HG03432 (cell line): ENCODE measurements around the gene MYO5A.
"Not testable (repeated sequence)": the region's sequence is repeated elsewhere in the genome, so short reads cannot be mapped to it uniquely, and the experiment has no call there.

Experiments used
- ATAC-seq: cut with Tn5 transposase; IDR thresholded peaks from one replicate; pipeline ENCODE4 v1.9.1; 2021; ENCODE audit warnings: mild to moderate bottlenecking, moderate library complexity; ENCODE audit not compliant: unreplicated experiment

The MYO5A gene

DNA sequence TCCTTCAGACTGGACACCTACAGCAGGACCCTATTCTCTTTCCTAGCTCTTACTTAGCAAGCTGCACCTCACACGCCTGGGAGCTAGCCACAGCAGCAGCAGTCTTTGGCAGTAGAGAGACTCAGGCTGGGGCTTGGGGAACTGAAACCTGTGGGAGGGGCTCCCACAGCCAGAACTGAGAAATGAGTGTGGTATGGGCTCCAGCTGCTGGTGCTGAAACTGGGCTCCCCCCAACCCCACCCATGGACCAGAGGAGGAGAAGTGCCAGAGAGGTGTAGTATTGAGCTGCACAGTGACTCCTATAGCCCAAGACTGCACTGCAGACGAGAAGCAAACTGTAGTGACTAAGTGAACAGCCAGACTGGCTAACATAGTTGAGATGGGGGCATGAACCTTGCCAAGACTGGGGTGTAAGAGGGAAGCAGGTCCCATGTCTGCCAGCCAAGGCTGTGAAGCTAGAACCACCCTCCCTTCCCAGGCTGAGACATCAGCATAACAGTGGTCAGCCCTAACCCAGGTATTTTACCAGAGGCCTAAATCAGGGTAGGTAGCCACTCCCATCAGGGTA, 62.5 kb downstream of the MYO5A start:
- ATAC-seq: peak; percentile 96

DNA sequence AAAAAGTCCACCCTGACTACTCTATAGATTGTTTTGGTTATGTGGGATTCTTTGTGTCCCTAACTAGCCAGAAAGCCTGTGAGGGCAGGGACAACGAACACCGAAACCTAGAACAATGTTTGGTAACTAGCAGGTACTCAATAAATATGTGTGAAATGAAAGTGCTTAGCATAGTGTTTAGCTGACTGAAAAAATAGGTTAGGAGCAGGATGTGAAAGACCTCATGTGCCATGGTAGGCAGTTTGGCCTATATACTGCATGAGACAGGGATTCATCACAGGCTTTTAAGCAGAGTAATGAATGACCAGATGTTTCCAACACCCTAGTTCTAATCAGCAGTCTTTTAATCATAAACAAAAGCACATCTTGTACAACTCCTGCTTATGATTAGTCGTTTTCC, 64.2 kb downstream of the MYO5A start:
- ATAC-seq: peak; percentile 57

DNA sequence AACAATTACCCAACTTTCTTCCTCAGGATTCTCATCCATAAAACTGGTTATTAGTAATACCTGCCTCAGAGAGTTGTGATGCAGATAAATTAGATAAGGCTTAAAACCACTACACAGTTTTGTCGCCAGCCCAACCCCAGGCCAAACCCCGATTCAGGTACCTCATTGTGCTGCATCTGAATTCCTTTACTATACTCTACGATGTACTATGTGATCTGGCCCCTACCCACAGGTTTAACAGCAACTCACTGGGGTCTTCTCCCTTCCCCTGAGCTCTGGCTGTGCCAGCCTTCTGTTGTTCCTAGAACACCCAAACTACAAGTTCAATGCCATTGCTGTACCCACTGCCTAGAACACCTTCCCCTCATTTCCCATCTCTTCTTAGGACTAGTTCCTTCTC, 64.6 kb downstream of the MYO5A start:
- ATAC-seq: no peak

DNA sequence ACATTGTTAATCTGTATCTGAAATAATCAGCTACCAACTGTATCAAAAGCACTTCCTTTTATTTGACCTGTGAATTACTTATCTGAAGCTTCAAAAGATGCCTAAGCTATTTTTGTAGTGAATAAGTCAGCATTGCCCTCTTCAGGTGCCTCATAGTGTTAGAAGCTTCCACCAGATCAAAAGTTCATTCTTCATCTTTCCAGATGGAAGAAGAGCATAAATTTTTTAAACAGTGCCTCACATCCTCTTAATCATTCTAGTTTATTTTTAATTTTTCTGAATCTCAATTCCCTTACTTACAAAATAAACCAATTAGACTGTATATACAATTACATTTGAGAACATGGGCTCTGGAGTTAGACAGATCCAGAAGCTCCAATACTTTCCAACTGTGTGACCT, 65.0 kb downstream of the MYO5A start:
- ATAC-seq: no peak

DNA sequence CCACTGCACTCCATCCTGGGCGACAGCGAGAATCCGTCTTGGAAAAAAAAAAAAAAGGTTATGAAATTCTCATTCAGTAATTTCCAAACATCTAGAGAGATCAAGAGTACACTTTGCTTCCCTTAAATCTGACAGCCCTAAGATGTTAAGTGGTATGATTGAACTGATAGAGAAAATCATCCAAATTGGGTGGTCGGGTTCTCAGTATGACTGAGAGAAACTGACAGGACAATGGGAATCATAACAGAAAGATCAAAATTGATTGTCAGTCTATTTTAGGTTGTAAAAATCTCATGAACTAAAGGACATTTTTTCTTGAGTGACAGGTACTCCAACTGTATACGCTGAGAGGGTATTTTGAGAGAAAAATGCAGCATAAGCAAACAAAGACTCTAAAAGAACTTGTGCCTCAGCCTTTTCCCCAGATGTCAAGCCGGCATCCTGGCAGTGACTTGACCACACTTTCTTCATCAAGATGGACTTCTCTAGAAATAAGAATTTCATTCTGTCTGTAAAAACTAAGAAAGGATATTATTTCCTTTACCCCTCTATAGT, 65.8 kb downstream of the MYO5A start:
- ATAC-seq: no peak

DNA sequence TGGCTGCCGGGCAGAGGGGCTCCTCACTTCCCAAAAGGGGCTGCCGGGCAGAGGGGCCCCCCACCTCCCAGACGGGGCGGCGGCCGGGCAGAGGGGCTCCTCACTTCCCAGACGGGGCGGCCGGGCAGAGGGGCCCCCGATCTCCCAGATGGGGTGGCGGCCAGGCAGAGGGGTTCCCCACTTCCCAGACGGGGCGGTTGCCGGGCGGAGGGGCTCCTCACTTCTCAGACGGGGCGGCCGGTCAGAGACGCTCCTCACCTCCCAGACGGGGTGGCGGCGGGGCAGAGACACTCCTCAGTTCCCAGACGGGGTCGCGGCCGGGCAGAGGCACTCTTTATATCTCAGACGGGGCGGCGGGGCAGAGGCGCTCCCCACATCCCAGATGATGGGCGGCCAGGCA, 69.0 kb downstream of the MYO5A start:
- ATAC-seq: not testable (repeated sequence)

DNA sequence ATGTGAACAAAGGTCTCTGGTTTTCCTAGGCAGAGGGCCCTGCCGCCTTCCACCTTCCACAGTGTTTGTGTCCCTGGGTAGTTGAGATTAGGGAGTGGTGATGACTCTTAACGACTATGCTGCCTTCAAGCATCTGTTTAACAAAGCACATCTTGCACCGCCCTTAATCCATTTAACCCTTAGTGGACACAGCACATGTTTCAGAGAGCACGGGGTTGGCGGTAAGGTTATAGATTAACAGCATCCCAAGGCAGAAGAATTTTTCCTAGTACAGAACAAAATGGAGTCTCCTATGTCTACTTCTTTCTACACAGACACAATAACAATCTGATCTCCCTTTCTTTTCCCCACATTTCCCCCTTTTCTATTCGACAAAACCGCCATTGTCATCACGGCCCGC, 69.4 kb downstream of the MYO5A start:
- ATAC-seq: not testable (repeated sequence)

DNA sequence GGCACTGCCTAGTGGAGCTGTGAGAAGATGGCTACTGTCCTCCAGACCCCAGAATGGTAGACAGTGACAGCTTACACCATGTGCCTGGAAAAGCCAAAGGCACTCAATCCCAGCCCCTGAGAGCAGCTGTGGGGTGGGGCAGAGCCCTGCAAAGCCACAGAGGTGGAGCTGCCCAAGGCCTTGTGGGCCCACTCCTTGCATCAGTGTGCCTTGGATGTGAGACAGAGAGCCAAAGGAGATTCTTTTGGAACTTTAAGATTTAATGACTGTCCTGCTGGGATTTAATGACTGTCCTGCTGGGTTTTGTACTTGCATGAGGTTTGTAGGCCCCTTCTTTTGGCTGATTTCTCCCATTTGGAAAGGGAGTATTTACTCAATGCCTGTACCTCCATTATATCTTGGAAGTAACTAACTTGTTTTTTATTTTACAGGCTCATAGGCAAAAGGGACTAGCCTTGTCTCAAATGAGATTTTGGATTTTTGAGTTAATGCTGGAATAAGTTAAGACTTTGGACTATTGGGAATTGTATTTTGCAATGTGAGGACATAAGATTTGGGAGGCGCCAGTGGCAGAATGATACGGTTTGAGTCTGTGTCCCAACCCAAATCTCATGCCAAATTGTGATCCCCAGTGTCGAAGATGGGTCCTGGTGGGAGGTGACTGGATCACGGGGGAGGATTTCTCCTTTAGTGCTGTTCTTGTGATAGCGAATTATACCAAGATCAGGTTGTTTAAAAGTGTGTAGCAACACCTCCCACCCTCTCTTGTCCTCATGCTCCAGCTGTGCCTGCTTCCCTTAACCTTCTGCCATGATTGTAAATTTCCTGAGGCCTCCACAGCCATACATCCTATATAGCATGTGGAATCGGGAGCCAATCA, 80.4 kb downstream of the MYO5A start:
- no peak for ATAC-seq

DNA sequence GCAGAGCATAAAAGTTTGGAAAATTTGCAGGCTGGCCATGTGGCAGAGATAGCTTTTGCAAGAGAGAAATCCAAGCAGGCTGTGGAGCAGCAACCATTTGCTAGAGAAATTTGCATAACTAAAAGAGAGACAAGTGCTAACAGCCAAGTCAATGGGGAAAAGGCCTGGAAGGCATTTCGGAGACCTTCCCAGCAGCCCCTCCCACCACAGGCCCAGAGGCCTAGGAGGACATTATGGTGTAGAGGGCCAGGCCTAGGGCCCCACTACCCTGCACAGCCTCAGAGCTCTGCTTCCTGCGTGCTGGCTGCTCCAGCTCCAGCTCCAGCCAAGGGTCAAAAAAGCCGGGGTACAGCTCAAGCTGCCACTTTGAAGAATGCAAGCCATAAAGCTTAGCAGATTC, 82.7 kb downstream of the MYO5A start:
- ATAC-seq: no peak

DNA sequence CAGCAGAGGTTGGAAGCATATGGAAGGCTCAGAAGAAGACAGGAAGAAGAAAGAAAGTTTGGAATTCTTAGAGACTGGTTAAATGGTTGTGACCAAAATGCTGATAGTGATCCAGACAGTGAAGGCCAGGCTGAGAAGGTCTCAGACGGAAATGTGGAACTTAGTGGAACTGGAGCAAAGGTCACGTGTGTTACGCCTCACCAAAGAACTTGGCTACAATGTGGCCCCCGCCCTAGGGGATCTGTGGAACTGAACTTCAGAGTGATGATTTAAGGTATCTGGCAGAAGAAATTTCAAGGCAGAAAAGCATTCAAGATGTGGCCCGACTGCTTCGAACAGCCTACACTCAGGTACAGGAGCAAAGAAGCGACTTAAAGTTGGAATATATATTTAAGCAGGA, 83.1 kb downstream of the MYO5A start:
- ATAC-seq: no peak

DNA sequence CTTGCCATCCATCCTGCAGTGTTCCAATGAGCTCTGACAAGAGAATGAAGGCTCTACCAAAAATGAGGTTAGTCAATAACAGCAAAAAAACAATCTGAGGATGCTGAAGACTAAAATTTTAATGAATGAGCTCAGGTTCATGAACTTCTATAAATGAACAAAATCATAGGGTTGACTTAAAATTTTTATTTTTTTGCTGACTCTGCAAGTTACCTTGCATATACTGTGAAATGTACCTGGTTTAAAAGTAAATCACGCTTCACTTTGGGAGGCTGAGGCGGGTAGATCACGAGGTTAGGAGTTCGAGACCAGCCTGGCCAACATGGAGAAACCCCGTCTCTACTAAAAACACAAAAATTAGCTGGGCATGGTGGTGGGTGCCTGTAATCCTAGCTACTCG, 85.5 kb downstream of the MYO5A start:
- not testable (repeated sequence) for ATAC-seq

DNA sequence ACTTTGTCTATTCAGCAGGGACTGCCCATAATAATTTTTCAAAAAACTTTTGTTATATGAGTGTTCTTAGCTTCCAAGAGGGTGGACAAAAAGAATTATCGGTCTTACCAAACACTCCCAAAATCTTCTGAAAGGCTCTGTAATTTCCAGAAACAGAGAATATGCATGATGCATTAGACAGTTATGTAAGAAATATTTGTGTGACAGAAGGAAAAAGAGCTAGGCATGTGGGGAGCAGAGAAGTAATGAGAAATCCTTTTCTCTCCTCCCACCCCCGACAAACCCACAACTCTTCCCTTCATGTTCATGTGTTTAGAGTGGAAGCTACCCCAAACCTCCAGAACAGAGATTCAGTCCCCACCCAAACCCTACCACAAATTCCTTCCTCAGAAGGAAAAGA, 86.8 kb downstream of the MYO5A start:
- ATAC-seq: no peak

DNA sequence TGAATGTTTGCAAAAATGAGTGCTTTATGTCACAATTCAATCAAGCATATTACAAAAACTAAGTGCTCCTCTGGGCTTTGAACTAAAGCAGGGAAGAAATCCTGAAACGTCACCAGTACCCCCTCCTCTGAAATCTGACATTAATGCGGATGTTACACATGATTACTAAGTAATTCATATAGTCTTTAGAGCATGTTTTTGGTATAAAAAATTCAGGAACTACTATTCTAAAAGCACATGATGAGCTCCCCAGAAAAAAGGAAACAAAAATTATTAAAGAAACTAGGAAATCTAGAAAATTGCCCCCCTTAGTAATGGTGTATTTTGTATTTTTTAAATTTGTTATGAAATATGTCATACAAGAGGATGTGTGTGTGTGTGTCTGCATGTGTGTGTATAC, 87.7 kb downstream of the MYO5A start:
- ATAC-seq: no peak

DNA sequence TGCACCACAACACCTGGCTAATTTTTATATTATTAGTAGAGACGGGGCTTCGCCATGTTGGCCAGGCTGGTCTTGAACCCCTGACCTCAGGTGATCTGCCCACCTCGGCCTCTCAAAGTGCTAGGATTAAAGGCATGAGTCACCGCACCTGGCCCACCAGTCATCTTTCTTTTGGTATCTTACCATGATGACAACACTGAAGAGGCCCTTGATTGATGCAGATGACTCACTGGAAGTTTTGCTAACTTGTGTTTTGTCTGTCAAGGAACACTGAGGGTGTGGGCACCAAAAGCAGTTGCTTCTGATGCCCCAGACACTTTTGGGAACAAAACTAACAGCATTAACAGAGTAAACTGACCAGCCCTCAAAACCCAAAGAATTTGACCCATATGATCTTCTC, 88.3 kb downstream of the MYO5A start:
- ATAC-seq: no peak

DNA sequence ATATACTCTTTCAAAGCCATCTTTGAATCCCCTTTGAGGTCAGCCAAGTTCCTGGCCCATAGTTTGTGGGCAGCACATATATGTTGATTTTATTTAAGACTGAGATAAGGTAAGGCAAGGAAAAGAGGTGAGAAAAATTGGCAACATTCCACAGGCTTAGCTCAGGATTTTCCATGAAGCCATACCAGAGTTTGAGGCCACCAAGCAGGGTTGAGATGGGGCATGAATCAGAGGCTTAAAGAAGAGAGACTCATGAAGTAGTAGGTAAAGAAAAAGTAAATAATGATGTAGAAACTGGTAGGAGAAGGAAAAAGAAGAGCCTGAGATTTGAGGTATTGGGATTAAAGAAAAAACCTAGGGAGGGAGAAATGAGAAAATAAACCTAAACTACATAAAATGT, 89.2 kb downstream of the MYO5A start:
- no peak for ATAC-seq

DNA sequence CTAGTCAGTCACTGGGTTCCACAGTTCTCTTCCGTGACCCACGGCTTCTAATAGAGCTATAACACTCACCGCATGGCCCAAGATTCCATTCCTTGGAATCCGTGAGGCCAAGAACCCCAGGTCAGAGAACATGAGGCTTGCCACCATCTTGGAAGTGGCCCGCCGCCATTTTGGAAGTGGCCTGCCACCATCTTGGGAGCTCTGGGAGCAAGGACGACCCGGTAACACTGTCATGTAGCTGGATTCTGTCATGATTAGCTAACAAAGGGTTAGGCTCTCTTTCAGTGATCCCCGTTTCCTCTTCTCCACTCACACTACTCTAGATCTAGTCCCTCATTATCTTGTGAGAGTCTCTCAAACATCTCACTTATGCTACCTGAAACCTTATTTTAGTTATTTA, 89.6 kb downstream of the MYO5A start:
- ATAC-seq: not testable (repeated sequence)

DNA sequence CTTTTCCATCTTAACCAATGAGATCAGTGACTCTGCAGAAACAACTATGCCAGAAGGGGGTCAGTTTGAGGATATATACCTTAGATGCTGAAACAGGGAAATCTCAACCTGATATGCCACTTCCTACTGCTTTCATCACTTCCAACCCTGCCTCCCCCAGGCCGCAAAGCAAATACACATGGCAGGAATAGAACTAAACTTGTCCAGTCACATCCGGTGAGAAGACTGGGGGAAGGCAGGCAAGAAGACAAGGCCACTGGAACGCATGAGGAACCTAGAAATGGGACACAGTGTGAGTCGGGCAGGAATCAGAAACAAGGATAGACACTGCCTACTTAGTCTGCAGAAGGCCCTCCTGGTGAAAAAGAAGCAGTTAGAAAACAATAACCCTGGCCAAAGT, 90.6 kb downstream of the MYO5A start:
- ATAC-seq: no peak

DNA sequence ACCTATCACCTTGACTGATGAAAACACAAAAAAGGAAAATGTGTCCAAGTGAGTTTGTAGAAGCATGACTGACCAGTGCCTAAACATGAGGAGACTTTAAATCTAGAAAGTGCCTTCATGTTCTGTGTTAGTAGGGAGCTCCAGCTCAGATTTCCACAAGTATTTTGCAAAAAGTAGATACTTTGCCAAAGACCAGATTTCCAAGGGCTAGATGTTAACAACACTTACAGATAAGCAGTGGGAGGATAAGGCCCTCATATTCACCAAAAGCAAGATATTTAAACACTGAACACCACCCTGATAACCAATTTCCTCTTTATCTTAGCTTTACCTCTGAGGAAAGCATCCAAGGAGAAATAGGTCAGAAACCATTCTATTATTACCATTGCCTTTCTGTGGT, 91.0 kb downstream of the MYO5A start:
- ATAC-seq: no peak

DNA sequence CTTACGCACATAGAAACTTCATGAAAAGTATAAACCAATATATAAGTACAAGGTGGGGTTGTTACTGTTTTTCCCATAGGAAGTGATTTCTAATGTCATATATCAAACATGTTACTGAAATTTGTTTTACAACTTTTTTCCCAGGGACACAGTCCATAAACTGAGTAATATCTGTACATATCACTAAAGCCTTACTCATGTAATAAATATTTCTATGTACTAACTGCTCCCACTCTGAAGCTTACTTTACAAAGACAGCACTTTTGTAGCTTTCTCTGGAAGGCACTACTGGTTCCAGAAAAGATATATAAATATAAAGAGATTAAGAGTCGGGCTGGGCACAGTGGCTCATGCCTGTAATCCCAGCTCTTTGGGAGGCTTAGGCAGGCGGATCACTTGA, 91.7 kb downstream of the MYO5A start:
- ATAC-seq: no peak

DNA sequence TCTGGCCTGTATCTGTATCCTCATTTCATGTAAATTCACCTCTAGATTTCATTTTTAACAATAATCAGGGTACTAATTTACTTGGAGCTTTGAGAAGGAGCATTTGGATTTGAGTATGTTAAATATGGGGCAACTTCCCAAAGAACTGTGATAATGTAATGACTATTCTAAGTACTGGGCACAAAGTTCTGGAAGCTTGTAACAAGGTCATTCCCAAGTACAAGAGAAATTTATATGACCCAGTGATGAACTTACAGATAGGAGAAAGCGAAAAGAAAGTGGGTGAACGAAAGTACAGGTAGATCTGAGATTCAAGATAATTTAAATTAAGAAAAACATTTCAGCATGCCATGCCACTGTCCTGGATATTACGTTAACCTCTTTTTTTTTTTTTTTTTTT, 93.8 kb downstream of the MYO5A start:
- no peak for ATAC-seq

DNA sequence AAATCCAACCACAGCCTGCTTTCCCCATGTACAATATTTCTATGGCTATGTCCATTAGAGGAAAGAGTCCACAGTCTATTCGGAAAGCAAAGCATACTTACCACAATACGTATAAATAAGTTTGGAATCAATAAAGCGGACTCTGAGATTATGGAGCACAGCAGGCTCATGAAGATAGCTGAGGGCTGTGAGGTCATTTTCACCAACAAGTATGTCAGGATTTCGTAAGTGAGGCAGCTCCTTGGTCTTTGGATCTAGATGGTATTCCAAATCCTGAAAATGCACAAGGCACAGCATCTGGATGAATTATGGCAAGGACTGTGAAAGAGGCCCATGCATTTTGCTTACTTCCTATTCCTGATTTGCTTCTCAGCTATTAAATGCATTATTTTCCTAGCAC, 100.4 kb downstream of the MYO5A start:
- no peak for ATAC-seq

DNA sequence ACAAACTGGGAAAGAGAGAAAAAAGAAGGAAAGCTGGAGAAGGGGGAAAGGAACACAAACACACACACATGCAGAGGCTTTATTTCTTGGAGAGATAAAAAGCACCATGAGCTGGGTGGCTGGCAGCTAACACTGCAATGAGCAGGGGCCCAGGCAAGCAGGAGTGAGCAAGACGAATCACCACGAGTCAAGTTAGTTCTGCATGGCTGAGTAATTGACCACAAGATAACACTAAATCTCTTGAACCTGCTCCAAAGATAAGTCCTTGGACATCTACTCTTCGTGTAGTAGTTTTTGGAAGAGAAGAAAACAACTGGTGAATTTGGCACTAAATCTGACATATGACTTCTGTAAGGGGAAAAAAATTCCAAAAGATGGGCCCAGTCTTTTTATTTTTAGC, 100.9 kb downstream of the MYO5A start:
- ATAC-seq: no peak
